ENCODE results near the gene MYO1B. TPM values are rescaled to one million over a fixed set of nuclear protein-coding genes. Genes with fewer than 3 reads are reported as not detected.
A peak's percentile ranks its signal among the peaks of the same experiment; 100 is the strongest.

MYO1B gene
- total and polyA plus RNA-seq, 8 donors: 136 to 305 (median 197) TPM

DNA sequence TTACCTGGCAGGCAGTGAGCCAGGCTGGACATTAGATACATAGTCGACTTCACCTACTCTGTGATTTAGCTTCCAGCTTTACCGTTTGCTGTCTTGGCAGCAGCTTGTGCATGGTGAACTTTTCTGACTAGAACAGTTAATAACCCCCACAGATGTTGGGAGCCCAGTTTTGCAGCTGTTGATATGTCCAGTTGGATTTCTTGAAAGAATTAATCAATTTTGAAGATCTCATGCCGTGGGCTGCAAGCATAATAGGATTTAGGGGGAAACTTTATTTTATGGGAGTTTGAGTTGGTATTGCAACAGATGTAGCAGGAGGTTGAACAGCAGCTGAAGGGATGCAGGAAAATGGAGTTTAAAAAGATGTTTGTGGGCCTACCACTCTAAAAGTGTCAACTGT is 13.8 kb downstream of the MYO1B start:
- TF ChIP-seq, protein P1, sequence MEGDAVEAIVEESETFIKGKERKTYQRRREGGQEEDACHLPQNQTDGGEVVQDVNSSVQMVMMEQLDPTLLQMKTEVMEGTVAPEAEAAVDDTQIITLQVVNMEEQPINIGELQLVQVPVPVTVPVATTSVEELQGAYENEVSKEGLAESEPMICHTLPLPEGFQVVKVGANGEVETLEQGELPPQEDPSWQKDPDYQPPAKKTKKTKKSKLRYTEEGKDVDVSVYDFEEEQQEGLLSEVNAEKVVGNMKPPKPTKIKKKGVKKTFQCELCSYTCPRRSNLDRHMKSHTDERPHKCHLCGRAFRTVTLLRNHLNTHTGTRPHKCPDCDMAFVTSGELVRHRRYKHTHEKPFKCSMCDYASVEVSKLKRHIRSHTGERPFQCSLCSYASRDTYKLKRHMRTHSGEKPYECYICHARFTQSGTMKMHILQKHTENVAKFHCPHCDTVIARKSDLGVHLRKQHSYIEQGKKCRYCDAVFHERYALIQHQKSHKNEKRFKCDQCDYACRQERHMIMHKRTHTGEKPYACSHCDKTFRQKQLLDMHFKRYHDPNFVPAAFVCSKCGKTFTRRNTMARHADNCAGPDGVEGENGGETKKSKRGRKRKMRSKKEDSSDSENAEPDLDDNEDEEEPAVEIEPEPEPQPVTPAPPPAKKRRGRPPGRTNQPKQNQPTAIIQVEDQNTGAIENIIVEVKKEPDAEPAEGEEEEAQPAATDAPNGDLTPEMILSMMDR (IDR thresholded peaks at IDR 0.05): no peak
- Histone ChIP-seq H3K27me3 (no peaks in the 10 kb centered on the region), H3K4me1 (peaks cover 9 to 14% of the 10 kb centered on the region in 2 donors), H3K4me3 (no peak overlapping the region), H3K27ac (no peak overlapping the region), H3K9me3 (no peaks in the 10 kb centered on the region), H3K36me3 (no peaks in the 10 kb centered on the region)
- ATAC-seq: no peak
- DNase-seq: no peak
- intact Hi-C loops (cut with DNase I): no loop called here

DNA sequence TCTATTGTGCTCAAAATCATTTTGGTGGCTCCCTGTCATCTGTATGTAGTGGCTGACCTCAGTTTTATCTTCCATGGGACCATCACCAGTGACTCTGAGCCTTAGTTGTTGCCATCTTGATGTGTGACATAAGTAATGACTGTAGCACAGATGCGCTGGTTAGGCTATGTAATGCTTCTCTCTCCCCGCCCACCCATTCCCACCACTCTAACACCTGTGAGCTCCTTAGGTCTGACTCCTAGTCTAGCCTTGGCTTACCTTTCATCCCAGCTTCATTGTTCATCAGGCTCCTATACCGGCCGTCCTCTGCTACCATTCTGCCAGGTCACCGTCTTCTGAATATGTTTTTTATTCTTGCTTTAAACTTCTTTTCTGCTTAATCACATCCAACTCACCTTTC is 17.2 kb downstream of the MYO1B start:
- no peak for ATAC-seq
- TF ChIP-seq, protein P1 (IDR thresholded peaks at IDR 0.05): no peak
- peaks cover 6 to 40% of the 10 kb centered on the region in 2 donors for H3K4me1 ChIP-seq

DNA sequence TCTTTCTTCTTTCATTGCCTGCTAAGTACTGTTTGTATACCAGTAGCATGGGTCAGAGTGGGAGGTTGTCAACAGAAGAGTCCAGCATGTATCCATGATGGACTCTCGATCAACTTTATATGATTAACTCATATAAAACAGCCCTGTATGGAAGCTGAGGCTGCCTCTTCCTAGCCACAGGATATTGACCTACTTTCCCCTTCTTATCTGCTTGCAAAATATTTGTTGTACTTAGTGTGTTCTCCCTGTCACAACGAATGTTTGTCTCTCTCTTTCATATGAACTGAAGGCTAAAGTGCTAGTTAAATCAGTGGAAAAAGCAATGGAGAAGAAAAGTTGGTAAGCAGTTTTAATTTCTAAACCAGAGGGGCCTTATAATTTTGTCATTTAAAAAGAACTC is 17.8 kb downstream of the MYO1B start:
- Histone ChIP-seq H3K9me3 (no peaks in the 10 kb centered on the region), H3K27ac (peak overlapping the region in 1 of 2 donors; percentile 7), H3K36me3 (no peaks in the 10 kb centered on the region), H3K4me1 (peaks cover 8 to 40% of the 10 kb centered on the region in 2 donors), H3K4me3 (no peak overlapping the region), H3K27me3 (no peaks in the 10 kb centered on the region)
- intact Hi-C loops (cut with DNase I): no loop called here
- TF ChIP-seq, protein P1 (IDR thresholded peaks at IDR 0.05): no peak
- DNase-seq (no peak), ATAC-seq (peak; percentile 15)

More for the DNA sequence above, 17.2 kb downstream of the MYO1B start:
- Histone ChIP-seq H3K9me3 (no peaks in the 10 kb centered on the region), H3K4me3 (no peak overlapping the region), H3K36me3 (no peaks in the 10 kb centered on the region), H3K27me3 (no peaks in the 10 kb centered on the region), H3K27ac (no peak overlapping the region)
- no peak for DNase-seq
- intact Hi-C loops (cut with DNase I): no loop called here

DNA sequence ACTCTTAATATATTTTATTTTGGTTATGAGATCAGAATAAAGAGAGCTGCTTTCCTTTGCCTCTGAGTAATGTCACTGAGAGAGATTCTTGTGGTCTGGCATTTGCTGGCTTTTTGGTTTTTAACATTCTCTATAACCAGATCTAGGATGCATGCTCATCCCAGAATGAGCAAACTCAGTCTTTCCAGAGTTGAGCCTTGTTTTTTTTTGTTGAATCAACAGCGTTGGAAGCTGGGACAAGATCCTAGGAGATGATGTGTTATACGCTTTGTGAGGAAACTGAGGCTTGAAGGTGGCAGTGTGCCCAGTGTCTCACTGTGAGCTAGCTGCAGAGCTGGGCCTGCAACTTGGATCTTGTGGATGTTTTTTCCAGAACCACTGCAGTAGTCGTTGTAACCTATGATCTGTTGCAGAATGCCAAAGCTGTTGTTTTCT is 19.5 kb downstream of the MYO1B start:
- H3K36me3 ChIP-seq: no peaks in the 10 kb centered on the region
- peaks cover 8 to 40% of the 10 kb centered on the region in 2 donors for H3K4me1 ChIP-seq
- no peak overlapping the region for H3K4me3 ChIP-seq
- ATAC-seq (peak; percentile 47), DNase-seq (peak in 2 of 4 donors; percentile 29 to 62)
- peak overlapping the region in 1 of 2 donors; percentile 55 for H3K27ac ChIP-seq
- H3K9me3 ChIP-seq: no peaks in the 10 kb centered on the region
- TF ChIP-seq, protein P1 (IDR thresholded peaks at IDR 0.05): no peak
- intact Hi-C loops (cut with DNase I): no loop called here
- no peaks in the 10 kb centered on the region for H3K27me3 ChIP-seq

DNA sequence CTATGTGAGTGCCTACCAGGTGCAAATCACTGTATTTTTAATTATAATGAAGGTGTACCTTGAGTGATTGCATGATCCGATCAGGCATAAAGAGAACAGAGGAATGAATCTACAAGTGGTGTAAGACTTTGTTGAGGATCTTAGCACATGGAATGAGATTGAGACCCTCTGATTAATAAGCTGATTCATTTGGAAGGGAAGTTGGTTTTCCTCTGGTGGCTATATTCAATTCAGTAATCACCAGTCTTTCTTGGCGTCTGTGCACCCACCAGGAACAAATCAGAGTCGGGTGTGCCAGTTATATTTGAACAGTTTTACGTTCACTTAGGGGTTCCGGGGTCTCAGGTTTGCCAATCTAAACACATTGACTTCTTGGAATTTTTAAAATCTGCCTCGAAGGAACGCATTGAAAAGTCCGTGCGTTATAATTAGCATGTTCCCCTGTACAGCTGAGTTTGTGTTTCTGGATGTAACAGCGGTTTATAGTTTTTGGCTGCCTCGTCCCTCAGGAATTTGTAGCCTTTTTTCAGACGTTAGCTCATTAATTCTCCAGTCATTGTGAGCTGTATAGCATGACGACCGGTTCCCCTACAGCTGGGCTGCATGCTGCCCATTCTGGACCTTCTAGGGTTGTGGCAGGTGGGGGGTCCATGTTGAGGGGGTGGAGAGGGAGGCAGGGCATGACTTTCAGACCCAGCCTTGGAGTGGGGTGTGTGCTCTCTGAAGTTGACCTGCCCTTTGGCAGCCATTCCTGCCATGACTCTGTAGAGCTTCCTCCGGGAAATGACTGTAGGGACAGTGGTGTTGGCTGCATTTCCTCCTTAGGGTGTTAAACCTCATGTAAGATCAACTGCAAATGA is 20.3 kb downstream of the MYO1B start:
- no peaks in the 10 kb centered on the region for H3K27me3 ChIP-seq
- TF ChIP-seq, protein P1 (IDR thresholded peaks at IDR 0.05): no peak
- peak; percentile 41 for ATAC-seq
- no peaks in the 10 kb centered on the region for H3K9me3 ChIP-seq
- intact Hi-C loops (cut with DNase I): no loop called here
- peak in 2 of 4 donors; percentile 51 to 55 for DNase-seq
- peaks cover 9 to 40% of the 10 kb centered on the region in 2 donors for H3K4me1 ChIP-seq
- H3K27ac ChIP-seq: peak overlapping the region; percentile 18 to 55
- H3K4me3 ChIP-seq: no peak overlapping the region
- no peaks in the 10 kb centered on the region for H3K36me3 ChIP-seq

Data from left lung (tissue), 10 donors.